ENCODE measurements around the gene TIGD1.

DNA sequence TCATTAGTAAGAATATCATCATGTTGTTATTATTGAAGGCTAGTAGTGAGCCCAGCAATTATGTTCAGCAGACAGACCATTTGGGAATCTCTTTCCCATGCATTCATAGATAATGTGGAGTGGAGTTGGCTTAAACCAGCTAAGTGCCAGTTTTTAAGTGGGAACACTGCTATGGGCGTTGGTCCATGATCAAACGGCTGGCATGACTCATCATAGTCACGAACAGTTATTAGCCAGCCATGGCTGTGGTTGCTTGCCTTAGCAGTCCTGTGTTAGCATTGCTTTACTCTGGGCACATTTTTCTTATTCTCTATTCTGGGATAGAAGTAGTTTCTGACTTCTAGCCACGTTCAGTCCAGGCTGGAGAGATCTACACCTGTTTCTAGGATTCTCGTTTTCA, 17.8 kb upstream of the TIGD1 start:
- TF ChIP-seq, protein P1, sequence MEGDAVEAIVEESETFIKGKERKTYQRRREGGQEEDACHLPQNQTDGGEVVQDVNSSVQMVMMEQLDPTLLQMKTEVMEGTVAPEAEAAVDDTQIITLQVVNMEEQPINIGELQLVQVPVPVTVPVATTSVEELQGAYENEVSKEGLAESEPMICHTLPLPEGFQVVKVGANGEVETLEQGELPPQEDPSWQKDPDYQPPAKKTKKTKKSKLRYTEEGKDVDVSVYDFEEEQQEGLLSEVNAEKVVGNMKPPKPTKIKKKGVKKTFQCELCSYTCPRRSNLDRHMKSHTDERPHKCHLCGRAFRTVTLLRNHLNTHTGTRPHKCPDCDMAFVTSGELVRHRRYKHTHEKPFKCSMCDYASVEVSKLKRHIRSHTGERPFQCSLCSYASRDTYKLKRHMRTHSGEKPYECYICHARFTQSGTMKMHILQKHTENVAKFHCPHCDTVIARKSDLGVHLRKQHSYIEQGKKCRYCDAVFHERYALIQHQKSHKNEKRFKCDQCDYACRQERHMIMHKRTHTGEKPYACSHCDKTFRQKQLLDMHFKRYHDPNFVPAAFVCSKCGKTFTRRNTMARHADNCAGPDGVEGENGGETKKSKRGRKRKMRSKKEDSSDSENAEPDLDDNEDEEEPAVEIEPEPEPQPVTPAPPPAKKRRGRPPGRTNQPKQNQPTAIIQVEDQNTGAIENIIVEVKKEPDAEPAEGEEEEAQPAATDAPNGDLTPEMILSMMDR (IDR thresholded peaks at IDR 0.05), result no peak
- TF ChIP-seq POLR2A (IDR thresholded peaks at IDR 0.05), result no peak
